LoVo (cell line): ENCODE data around the gene PXK.

Experiments
- DNase-seq: peaks from one replicate; pipeline ENCODE4 v3.0.0-alpha.2; 2016; ENCODE audit warnings: low spot score

The PXK gene

GRCh38 chr3:58383904-58384303, 51.2 kb downstream of the PXK start:
- peak; percentile 63 for DNase-seq

GRCh38 chr3:58384381-58385090, 51.8 kb downstream of the PXK start:
- no peak for DNase-seq

GRCh38 chr3:58386626-58387365, 54.1 kb downstream of the PXK start:
- DNase-seq = no peak

GRCh38 chr3:58387650-58388546, 55.2 kb downstream of the PXK start:
- DNase-seq = no peak

GRCh38 chr3:58388550-58389091, 55.9 kb downstream of the PXK start:
- no peak for DNase-seq

GRCh38 chr3:58391156-58391865, 58.6 kb downstream of the PXK start:
- DNase-seq = no peak

- no peak for DNase-seq
Observed at GRCh38 chr3:58392181-58392580, 59.5 kb downstream of the PXK start.

- DNase-seq = no peak
Observed at GRCh38 chr3:58394339-58394738, 61.6 kb downstream of the PXK start.

GRCh38 chr3:58398669-58399333, 66.1 kb downstream of the PXK start:
- DNase-seq = no peak

GRCh38 chr3:58403513-58404109, 70.9 kb downstream of the PXK start:
- DNase-seq = no peak

GRCh38 chr3:58404396-58404795, 71.7 kb downstream of the PXK start:
- DNase-seq = no peak

- DNase-seq = no peak
Observed at GRCh38 chr3:58408906-58409305, 76.2 kb downstream of the PXK start.

GRCh38 chr3:58409663-58410062, 77.0 kb downstream of the PXK start:
- DNase-seq = no peak

GRCh38 chr3:58411036-58411435, 78.3 kb downstream of the PXK start:
- DNase-seq = no peak

- no peak for DNase-seq
Observed at GRCh38 chr3:58411851-58412830, 79.4 kb downstream of the PXK start.

- peak; percentile 65 for DNase-seq
Observed at GRCh38 chr3:58414538-58415197, 82.0 kb downstream of the PXK start.

- no peak for DNase-seq
Observed at GRCh38 chr3:58416191-58416590, 83.5 kb downstream of the PXK start.

GRCh38 chr3:58417075-58417474, 84.4 kb downstream of the PXK start:
- DNase-seq = no peak

- DNase-seq = no peak
Observed at GRCh38 chr3:58418227-58418626, 85.5 kb downstream of the PXK start.
